Measurements from ENCODE around the gene WDR75. TPM values are rescaled to one million over a fixed set of nuclear protein-coding genes. Genes with fewer than 3 reads are reported as not detected.
A peak's percentile ranks its signal among the peaks of the same experiment; 100 is the strongest.

WDR75 gene
- total and polyA plus RNA-seq, 2 of the 4 experiments (the other 2 are of a cell fraction), result 21.7 to 52.2 TPM

GRCh38 chr2:189511210-189511959 lies 70.1 kb downstream of the WDR75 start:
- WGBS, 2 experiments (ENCODE audit: extremely low coverage in 2 of 2, insufficient read length in 1 of 2), result no CpG with 5 or more reads among the region's 2 CpGs

More at GRCh38 chr2:189511210-189511959, 70.1 kb downstream of the WDR75 start:
- Histone ChIP-seq H4K8ac (ENCODE audit: low read depth in 2 of 2, low read length in 2 of 2) (no peak overlapping the region), H3K4me1 (ENCODE audit: control insufficient read depth, insufficient read depth, low read length) (no peaks in the 10 kb centered on the region), H2BK5ac (ENCODE audit: low read depth, low read length, poor library complexity, severe bottlenecking) (no peak overlapping the region), H4K20me1 (ENCODE audit: insufficient read depth, low read length) (no peaks in the 10 kb centered on the region), H3K9me3 (ENCODE audit: control insufficient read depth, insufficient read depth, low read length) (no peaks in the 10 kb centered on the region; the same call in 1 of the 2 replicates), H2BK120ac (ENCODE audit: low read depth, low read length) (no peak overlapping the region), H4K5ac (ENCODE audit: low read depth, low read length) (no peak overlapping the region), H2AK5ac (ENCODE audit: low read depth, low read length) (no peak overlapping the region), H3K14ac (replicated peaks; ENCODE audit: low read depth, low read length) (no peak overlapping the region), H3K4me2 (ENCODE audit: low read depth, low read length) (no peak overlapping the region), H3K4ac (ENCODE audit: low read depth, low read length) (no peak overlapping the region), H3K18ac (ENCODE audit: low read depth, low read length) (no peak overlapping the region), H3K9ac (ENCODE audit: low read depth, low read length) (no peak overlapping the region), H3K27ac (ENCODE audit: insufficient read depth, low read length) (no peak overlapping the region), H2AK9ac (replicated peaks; ENCODE audit: low read depth, low read length, poor library complexity) (no peak overlapping the region), H3K79me1 (ENCODE audit: low read depth in 1 of 2, low read length in 2 of 2) (no peaks in the 10 kb centered on the region), H3K27me3 (ENCODE audit: control insufficient read depth, insufficient read depth, low read length) (no peaks in the 10 kb centered on the region), H2BK15ac (ENCODE audit: low read depth, low read length) (no peak overlapping the region), H4K91ac (ENCODE audit: insufficient read depth, low read depth, low read length) (no peak overlapping the region), H3K36me3 (ENCODE audit: control insufficient read depth, insufficient read depth, low read length) (no peaks in the 10 kb centered on the region), H2AFZ (replicated peaks; ENCODE audit: low read length, poor library complexity) (no peak overlapping the region), H3K9me1 (ENCODE audit: insufficient read depth, low read length) (no peaks in the 10 kb centered on the region), H3K4me3 (ENCODE audit: insufficient read depth, low read depth, low read length) (no peak overlapping the region), H3K56ac (ENCODE audit: extremely low read depth, insufficient read depth, low read length) (no peak overlapping the region), H3K23ac (ENCODE audit: low read depth, low read length) (no peak overlapping the region), H2BK20ac (ENCODE audit: low read depth, low read length) (no peak overlapping the region)
- in situ Hi-C loops (cut with MboI; ENCODE audit: low sequenced_read_pairs) (no loop called here), intact Hi-C loops (cut with micrococcal nuclease) (no loop called here), dilution Hi-C loops (cut with HindIII; ENCODE audit: low sequenced_read_pairs, unreplicated experiment) (no loop called here)
- DNase-seq, result no peak
- ChIA-PET CTCF (interaction anchor here (0.7 kb wide), 1 partner anchor 1219 kb away, joined by 3 read pairs; no protein-coding TSS in a partner anchor), POLR2A (ENCODE audit: unreplicated experiment) (no interaction called here)
- BruUV-seq (replicated peaks), result no TSS peak
- no peak for ATAC-seq (ENCODE audit: low read depth)
- TF ChIP-seq NFE2L2 (IDR thresholded peaks at IDR 0.05; ENCODE audit: low read depth, low read length) (no peak), MAFK (IDR thresholded peaks at IDR 0.05; ENCODE audit: low read depth, low read length) (peak; percentile 27; the same call in 1 of the 2 replicates)

All from IMR-90 (cell line).